ENCODE measurements around the gene CD244. TPM values are rescaled to one million over a fixed set of nuclear protein-coding genes. Genes with fewer than 3 reads are reported as not detected.
"Not testable (repeated sequence)": the region's sequence is repeated elsewhere in the genome, so short reads cannot be mapped to it uniquely, and the experiment has no call there.

CD244 gene
- total RNA-seq, 2 donors from 2014 or later = 0.48 TPM; not detected in 1

- Mint-ChIP-seq H3K27ac (no peak within 1 kb of the TSS), H3K4me3 (no peak within 1 kb of the TSS), H3K27me3 (peaks cover 7% of the 10 kb centered on the region), H3K36me3 (ENCODE audit: low read depth) (no peaks in the 10 kb centered on the region), H3K9me3 (no peaks in the 10 kb centered on the region), H3K4me1 (no peaks in the 10 kb centered on the region)
- no peak for ATAC-seq (replicated peaks)
Measured at GRCh38 chr1:160885042-160885441, 22.4 kb upstream of the CD244 start, which contains the start of gene ITLN1. ITLN1 (minus strand) TSS chr1:160885180; CDS start chr1:160884877, 303 bp downstream.

GRCh38 chr1:160884579-160884978, 21.9 kb upstream of the CD244 start:
- H3K4me1 Mint-ChIP-seq = no peaks in the 10 kb centered on the region
- no peak for ATAC-seq (replicated peaks)
- H3K4me3 Mint-ChIP-seq = no peak overlapping the region
- no peak overlapping the region for H3K27ac Mint-ChIP-seq
- H3K27me3 Mint-ChIP-seq = peaks cover 7% of the 10 kb centered on the region
- H3K36me3 Mint-ChIP-seq (ENCODE audit: low read depth) = no peaks in the 10 kb centered on the region
- H3K9me3 Mint-ChIP-seq = no peaks in the 10 kb centered on the region

- ATAC-seq (replicated peaks) = no peak
- no peaks in the 10 kb centered on the region for H3K9me3 Mint-ChIP-seq
- no peaks in the 10 kb centered on the region for H3K36me3 Mint-ChIP-seq (ENCODE audit: low read depth)
- peaks cover 4% of the 10 kb centered on the region for H3K27me3 Mint-ChIP-seq
- H3K4me1 Mint-ChIP-seq = no peaks in the 10 kb centered on the region
- H3K4me3 Mint-ChIP-seq = no peak overlapping the region
- no peak overlapping the region for H3K27ac Mint-ChIP-seq
Measured at GRCh38 chr1:160883581-160884513, 21.2 kb upstream of the CD244 start.

GRCh38 chr1:160882582-160882981, 19.9 kb upstream of the CD244 start:
- Mint-ChIP-seq H3K4me1 (no peaks in the 10 kb centered on the region), H3K9me3 (no peaks in the 10 kb centered on the region), H3K36me3 (ENCODE audit: low read depth) (no peaks in the 10 kb centered on the region), H3K4me3 (no peak overlapping the region), H3K27ac (no peak overlapping the region), H3K27me3 (peaks cover 3% of the 10 kb centered on the region)
- no peak for ATAC-seq (replicated peaks)

- H3K4me1 Mint-ChIP-seq; H3K27ac Mint-ChIP-seq; H3K27me3 Mint-ChIP-seq; H3K36me3 Mint-ChIP-seq (ENCODE audit: low read depth); H3K9me3 Mint-ChIP-seq; H3K4me3 Mint-ChIP-seq; ATAC-seq (replicated peaks): not testable (repeated sequence)
Measured at GRCh38 chr1:160881264-160881663, 18.6 kb upstream of the CD244 start.

GRCh38 chr1:160880216-160880615, 17.5 kb upstream of the CD244 start:
- no peak for ATAC-seq (replicated peaks)
- H3K27me3 Mint-ChIP-seq = no peaks in the 10 kb centered on the region
- no peaks in the 10 kb centered on the region for H3K9me3 Mint-ChIP-seq
- H3K27ac Mint-ChIP-seq = no peak overlapping the region
- H3K4me1 Mint-ChIP-seq = peaks cover 7% of the 10 kb centered on the region
- H3K36me3 Mint-ChIP-seq (ENCODE audit: low read depth) = no peaks in the 10 kb centered on the region
- no peak overlapping the region for H3K4me3 Mint-ChIP-seq

GRCh38 chr1:160879056-160879455, 16.4 kb upstream of the CD244 start:
- H3K4me1 Mint-ChIP-seq = peaks cover 13% of the 10 kb centered on the region
- H3K9me3 Mint-ChIP-seq = no peaks in the 10 kb centered on the region
- peak; percentile 79 for ATAC-seq (replicated peaks)
- no peaks in the 10 kb centered on the region for H3K27me3 Mint-ChIP-seq
- H3K4me3 Mint-ChIP-seq = no peak overlapping the region
- no peak overlapping the region for H3K27ac Mint-ChIP-seq
- H3K36me3 Mint-ChIP-seq (ENCODE audit: low read depth) = no peaks in the 10 kb centered on the region

- ATAC-seq (replicated peaks) = no peak
- Mint-ChIP-seq H3K27me3 (no peaks in the 10 kb centered on the region), H3K27ac (no peak overlapping the region), H3K4me1 (peaks cover 13% of the 10 kb centered on the region), H3K36me3 (ENCODE audit: low read depth) (no peaks in the 10 kb centered on the region), H3K9me3 (no peaks in the 10 kb centered on the region), H3K4me3 (no peak overlapping the region)
Measured at GRCh38 chr1:160877221-160877620, 14.5 kb upstream of the CD244 start.

GRCh38 chr1:160876311-160876710, 13.6 kb upstream of the CD244 start:
- H3K4me1 Mint-ChIP-seq = peaks cover 13% of the 10 kb centered on the region
- H3K27ac Mint-ChIP-seq = no peak overlapping the region
- H3K36me3 Mint-ChIP-seq (ENCODE audit: low read depth) = no peaks in the 10 kb centered on the region
- H3K27me3 Mint-ChIP-seq = no peaks in the 10 kb centered on the region
- ATAC-seq (replicated peaks) = no peak
- H3K4me3 Mint-ChIP-seq = no peak overlapping the region
- no peaks in the 10 kb centered on the region for H3K9me3 Mint-ChIP-seq

GRCh38 chr1:160875591-160875990, 12.9 kb upstream of the CD244 start:
- ATAC-seq (replicated peaks); H3K36me3 Mint-ChIP-seq (ENCODE audit: low read depth); H3K4me3 Mint-ChIP-seq: not testable (repeated sequence)

GRCh38 chr1:160874935-160875334, 12.2 kb upstream of the CD244 start:
- Mint-ChIP-seq H3K27me3 (no peaks in the 10 kb centered on the region), H3K36me3 (ENCODE audit: low read depth) (no peaks in the 10 kb centered on the region), H3K27ac (peak overlapping the region; percentile 22), H3K9me3 (no peaks in the 10 kb centered on the region), H3K4me1 (peaks cover 13% of the 10 kb centered on the region), H3K4me3 (no peak overlapping the region)
- peak; percentile 84 for ATAC-seq (replicated peaks)

More at GRCh38 chr1:160875591-160875990, 12.9 kb upstream of the CD244 start:
- H3K4me1 Mint-ChIP-seq = peaks cover 13% of the 10 kb centered on the region
- H3K9me3 Mint-ChIP-seq, H3K27me3 Mint-ChIP-seq, H3K27ac Mint-ChIP-seq: not testable (repeated sequence)

GRCh38 chr1:160868141-160868540, 5.5 kb upstream of the CD244 start:
- no peak overlapping the region for H3K27ac Mint-ChIP-seq
- ATAC-seq (replicated peaks) = no peak
- H3K4me1 Mint-ChIP-seq = peaks cover 15% of the 10 kb centered on the region

GRCh38 chr1:160867651-160868050, 5.0 kb upstream of the CD244 start:
- peaks cover 20% of the 10 kb centered on the region for H3K4me1 Mint-ChIP-seq
- H3K36me3 Mint-ChIP-seq (ENCODE audit: low read depth); H3K27ac Mint-ChIP-seq; H3K9me3 Mint-ChIP-seq; ATAC-seq (replicated peaks); H3K27me3 Mint-ChIP-seq; H3K4me3 Mint-ChIP-seq: not testable (repeated sequence)

More at GRCh38 chr1:160868141-160868540, 5.5 kb upstream of the CD244 start:
- H3K9me3 Mint-ChIP-seq = no peaks in the 10 kb centered on the region
- no peaks in the 10 kb centered on the region for H3K27me3 Mint-ChIP-seq
- no peaks in the 10 kb centered on the region for H3K36me3 Mint-ChIP-seq (ENCODE audit: low read depth)
- H3K4me3 Mint-ChIP-seq = no peak overlapping the region

- ATAC-seq (replicated peaks) = no peak
- Mint-ChIP-seq H3K36me3 (ENCODE audit: low read depth) (no peaks in the 10 kb centered on the region), H3K4me3 (no peak overlapping the region), H3K27ac (no peak overlapping the region), H3K9me3 (no peaks in the 10 kb centered on the region), H3K27me3 (no peaks in the 10 kb centered on the region), H3K4me1 (peaks cover 24% of the 10 kb centered on the region)
Measured at GRCh38 chr1:160866695-160867260, 4.1 kb upstream of the CD244 start.

All from activated T-helper 17 cell treated with anti-CD3 and anti-CD28 coated beads, Interleukin-2, amount 50 U/mL, for 72 hours (primary cell).